Activated CD8-positive, alpha-beta T cell treated with anti-CD3 and anti-CD28 coated beads, Interleukin-2, amount 10 ng/mL, durations not matched to agents 7 days and 5 days (primary cell): ENCODE measurements around the gene KLHL30. TPM values are rescaled to one million over a fixed set of nuclear protein-coding genes. Genes with fewer than 3 reads are reported as not detected.

Source experiments
- ATAC-seq: fragments of 150-1000 bp; cut with Tn5 transposase; one replicate; pipeline ENCODE4 v1.10.0; 2021; ENCODE audit warnings: moderate library complexity
- CTCF ChIA-PET: fragments of 350-600 bp; sonication (Branson Sonifier 250); formaldehyde crosslinking; loops from one replicate; lab custom pipeline; 2021; ENCODE audit warnings: antibody characterized with exemption; lab: Charles Lee
- POLR2A ChIA-PET: fragments of 350-600 bp; sonication (Branson Sonifier 250); formaldehyde crosslinking; loops from one replicate; lab custom pipeline; 2021; ENCODE audit warnings: antibody characterized with exemption; lab: Charles Lee
- DNase-seq: peaks from one replicate; pipeline ENCODE4 v3.0.0-alpha.2; 2020
- H3K27ac Mint-ChIP-seq: one replicate; pipeline ENCODE4 v1.8.0; 2021; ENCODE audit warnings: mild to moderate bottlenecking, mixed read lengths
- H3K27me3 Mint-ChIP-seq: one replicate; pipeline ENCODE4 v1.8.0; 2021; ENCODE audit warnings: low read depth, mixed read lengths
- H3K36me3 Mint-ChIP-seq: one replicate; pipeline ENCODE4 v1.8.0; 2021; ENCODE audit warnings: low read depth, mixed read lengths
- H3K4me1 Mint-ChIP-seq: one replicate; pipeline ENCODE4 v1.8.0; 2021; ENCODE audit warnings: low read depth, mixed read lengths
- H3K4me3 Mint-ChIP-seq: one replicate; pipeline ENCODE4 v1.8.0; 2021; ENCODE audit warnings: mild to moderate bottlenecking, mixed read lengths
- H3K9me3 Mint-ChIP-seq: one replicate; pipeline ENCODE4 v1.8.0; 2022; ENCODE audit warnings: mixed read lengths; ENCODE audit not compliant: insufficient read depth
- total RNA-seq, 2 experiments: library from RNA; stranded (reverse); gene quantifications; one replicate each; pipeline ENCODE4 v1.2.3, GENCODE V29; 2021

Gene KLHL30
- total RNA-seq, result not detected

GRCh38 chr2:238138331-238139195 lies at the start of gene KLHL30:
Gene KLHL30 (plus strand): TSS chr2:238138668. CDS start chr2:238140755, 2,087 bp downstream.
- no peak within 1 kb of the TSS for H3K4me3 Mint-ChIP-seq
- ATAC-seq (no peak), DNase-seq (no peak)
- H3K4me1 Mint-ChIP-seq, result peaks cover 5% of the 10 kb centered on the region
- H3K27ac Mint-ChIP-seq, result no peak within 1 kb of the TSS
- H3K27me3 Mint-ChIP-seq, result no peaks in the 10 kb centered on the region
- CTCF ChIA-PET, result interaction anchor here (0.8 to 1.4 kb wide), 4 partner anchors 12 to 170 kb away, joined by 3 to 5 read pairs (median 4); no protein-coding TSS in a partner anchor
- H3K9me3 Mint-ChIP-seq, result no peaks in the 10 kb centered on the region
- H3K36me3 Mint-ChIP-seq, result no peaks in the 10 kb centered on the region
- POLR2A ChIA-PET, result interaction anchor here (1.2 kb wide), 1 partner anchor 29 kb away, joined by 6 read pairs; no protein-coding TSS in a partner anchor

- DNase-seq (peak; percentile 18), ATAC-seq (no peak)
- Mint-ChIP-seq H3K27me3 (no peaks in the 10 kb centered on the region), H3K9me3 (no peaks in the 10 kb centered on the region), H3K4me1 (peaks cover 12% of the 10 kb centered on the region), H3K36me3 (peaks cover 14% of the 10 kb centered on the region), H3K27ac (no peak overlapping the region), H3K4me3 (no peak overlapping the region)
- ChIA-PET POLR2A (no interaction called here), CTCF (interaction anchor here (0.8 kb wide), 1 partner anchor 49 kb away, joined by 3 read pairs; no protein-coding TSS in a partner anchor)
These were observed 47.6 kb upstream of the KLHL30 start for GRCh38 chr2:238090887-238091286.

- no peak overlapping the region for H3K4me3 Mint-ChIP-seq
- H3K36me3 Mint-ChIP-seq, result peaks cover 11% of the 10 kb centered on the region
- H3K27ac Mint-ChIP-seq, result no peak overlapping the region
- H3K27me3 Mint-ChIP-seq, result no peaks in the 10 kb centered on the region
- ATAC-seq (no peak), DNase-seq (peak; percentile 19)
- H3K4me1 Mint-ChIP-seq, result peaks cover 9% of the 10 kb centered on the region
- no peaks in the 10 kb centered on the region for H3K9me3 Mint-ChIP-seq
- CTCF ChIA-PET, result interaction anchor here (0.8 kb wide), 1 partner anchor 48 kb away, joined by 3 read pairs; no protein-coding TSS in a partner anchor
- POLR2A ChIA-PET, result no interaction called here
These were observed 46.9 kb upstream of the KLHL30 start for GRCh38 chr2:238091436-238092060.

- DNase-seq (peak; percentile 16), ATAC-seq (no peak)
- POLR2A ChIA-PET, result no interaction called here
- Mint-ChIP-seq H3K36me3 (peaks cover 4% of the 10 kb centered on the region), H3K4me3 (no peak overlapping the region), H3K4me1 (no peaks in the 10 kb centered on the region), H3K27ac (peak overlapping the region; percentile 10), H3K9me3 (no peaks in the 10 kb centered on the region), H3K27me3 (no peaks in the 10 kb centered on the region)
- CTCF ChIA-PET, result no interaction called here
These were observed 45.9 kb upstream of the KLHL30 start for GRCh38 chr2:238092486-238093035.

GRCh38 chr2:238093181-238094140 lies 45.0 kb upstream of the KLHL30 start:
- CTCF ChIA-PET, result no interaction called here

GRCh38 chr2:238094438-238095022 lies 43.9 kb upstream of the KLHL30 start:
- no peaks in the 10 kb centered on the region for H3K4me1 Mint-ChIP-seq
- POLR2A ChIA-PET, result interaction anchor here (0.7 kb wide), 1 partner anchor 34 kb away, joined by 3 read pairs; the partner anchor contains the start of gene SCLY
- no peak for ATAC-seq
- CTCF ChIA-PET, result no interaction called here
- peak; percentile 9 for DNase-seq
- no peak overlapping the region for H3K27ac Mint-ChIP-seq
- H3K27me3 Mint-ChIP-seq, result no peaks in the 10 kb centered on the region
- no peak overlapping the region for H3K4me3 Mint-ChIP-seq
- H3K9me3 Mint-ChIP-seq, result no peaks in the 10 kb centered on the region
- peaks cover 5% of the 10 kb centered on the region for H3K36me3 Mint-ChIP-seq

More at GRCh38 chr2:238093181-238094140, 45.0 kb upstream of the KLHL30 start:
- Mint-ChIP-seq H3K4me1 (no peaks in the 10 kb centered on the region), H3K36me3 (no peaks in the 10 kb centered on the region), H3K4me3 (no peak overlapping the region), H3K27ac (peak overlapping the region; percentile 10), H3K9me3 (no peaks in the 10 kb centered on the region), H3K27me3 (no peaks in the 10 kb centered on the region)
- POLR2A ChIA-PET, result no interaction called here
- DNase-seq, result peak; percentile 18
- ATAC-seq, result no peak

GRCh38 chr2:238095143-238095542 lies 43.3 kb upstream of the KLHL30 start:
- CTCF ChIA-PET, result no interaction called here
- no peak overlapping the region for H3K4me3 Mint-ChIP-seq
- no peaks in the 10 kb centered on the region for H3K4me1 Mint-ChIP-seq
- no peak for ATAC-seq
- H3K27me3 Mint-ChIP-seq, result no peaks in the 10 kb centered on the region
- DNase-seq, result peak; percentile 1
- peaks cover 5% of the 10 kb centered on the region for H3K36me3 Mint-ChIP-seq
- H3K9me3 Mint-ChIP-seq, result no peaks in the 10 kb centered on the region
- H3K27ac Mint-ChIP-seq, result no peak overlapping the region
- POLR2A ChIA-PET, result interaction anchor here (0.7 kb wide), 1 partner anchor 35 kb away, joined by 3 read pairs; the partner anchor contains the start of gene SCLY

- CTCF ChIA-PET, result no interaction called here
- H3K4me3 Mint-ChIP-seq, result no peak overlapping the region
- no peak overlapping the region for H3K27ac Mint-ChIP-seq
- H3K9me3 Mint-ChIP-seq, result no peaks in the 10 kb centered on the region
- H3K4me1 Mint-ChIP-seq, result no peaks in the 10 kb centered on the region
- peak; percentile 19 for DNase-seq
- POLR2A ChIA-PET, result no interaction called here
- peaks cover 5% of the 10 kb centered on the region for H3K36me3 Mint-ChIP-seq
- no peaks in the 10 kb centered on the region for H3K27me3 Mint-ChIP-seq
- ATAC-seq, result no peak
These were observed 42.0 kb upstream of the KLHL30 start for GRCh38 chr2:238096311-238097011.

- CTCF ChIA-PET, result no interaction called here
- Mint-ChIP-seq H3K27me3 (no peaks in the 10 kb centered on the region), H3K9me3 (no peaks in the 10 kb centered on the region), H3K27ac (no peak overlapping the region), H3K4me1 (no peaks in the 10 kb centered on the region), H3K36me3 (peaks cover 5% of the 10 kb centered on the region), H3K4me3 (no peak overlapping the region)
- DNase-seq (peak; percentile 18), ATAC-seq (no peak)
- POLR2A ChIA-PET, result no interaction called here
These were observed 41.1 kb upstream of the KLHL30 start for GRCh38 chr2:238097201-238097987.
